Measurements from ENCODE around the gene GDF2.

Gene GDF2

GRCh38 chr10:47371629-47372485, 49.6 kb downstream of the GDF2 start:
- no peak for DNase-seq

- no peak for DNase-seq
Observed at GRCh38 chr10:47372726-47373125, 50.5 kb downstream of the GDF2 start.

GRCh38 chr10:47374611-47375536, 52.6 kb downstream of the GDF2 start:
- no peak for DNase-seq

GRCh38 chr10:47376522-47377220, 54.4 kb downstream of the GDF2 start:
- DNase-seq = no peak
